Measurements from ENCODE around the gene XPO4.

XPO4 gene

GRCh38 chr13:20825477-20825875 lies 77.1 kb downstream of the XPO4 start:
- DNase-seq (ENCODE audit: low spot score) = no peak

GRCh38 chr13:20824762-20825476 lies 77.6 kb downstream of the XPO4 start:
- in situ Hi-C loops (cut with MboI; ENCODE audit: low pct_unique_long_range_greater_than_20kb, low sequenced_read_pairs, unreplicated experiment) = loop anchor here (25.0 kb wide), 1 partner anchor 638 kb away; the partner anchor contains the start of gene GJB2
- TF ChIP-seq CTCF (IDR thresholded peaks at IDR 0.05; ENCODE audit: extremely low read depth, insufficient read depth, missing control alignments) = no peak
- DNase-seq (ENCODE audit: low spot score) = no peak

More at GRCh38 chr13:20825477-20825875, 77.1 kb downstream of the XPO4 start:
- in situ Hi-C loops (cut with MboI; ENCODE audit: low pct_unique_long_range_greater_than_20kb, low sequenced_read_pairs, unreplicated experiment) = loop anchor here (25.0 kb wide), 1 partner anchor 638 kb away; the partner anchor contains the start of gene GJB2
- no peak for TF ChIP-seq CTCF (IDR thresholded peaks at IDR 0.05; ENCODE audit: extremely low read depth, insufficient read depth, missing control alignments)

- in situ Hi-C loops (cut with MboI; ENCODE audit: low pct_unique_long_range_greater_than_20kb, low sequenced_read_pairs, unreplicated experiment) = no loop called here
- no peak for TF ChIP-seq CTCF (IDR thresholded peaks at IDR 0.05; ENCODE audit: extremely low read depth, insufficient read depth, missing control alignments)
- no peak for DNase-seq (ENCODE audit: low spot score)
Observed at GRCh38 chr13:20823071-20823470, 79.5 kb downstream of the XPO4 start.

GRCh38 chr13:20822406-20822805 lies 80.1 kb downstream of the XPO4 start:
- no peak for DNase-seq (ENCODE audit: low spot score)
- in situ Hi-C loops (cut with MboI; ENCODE audit: low pct_unique_long_range_greater_than_20kb, low sequenced_read_pairs, unreplicated experiment) = no loop called here
- TF ChIP-seq CTCF (IDR thresholded peaks at IDR 0.05; ENCODE audit: extremely low read depth, insufficient read depth, missing control alignments) = no peak

- in situ Hi-C loops (cut with MboI; ENCODE audit: low pct_unique_long_range_greater_than_20kb, low sequenced_read_pairs, unreplicated experiment) = no loop called here
- no peak for DNase-seq (ENCODE audit: low spot score)
- no peak for TF ChIP-seq CTCF (IDR thresholded peaks at IDR 0.05; ENCODE audit: extremely low read depth, insufficient read depth, missing control alignments)
Observed at GRCh38 chr13:20819715-20820114, 82.8 kb downstream of the XPO4 start.

- in situ Hi-C loops (cut with MboI; ENCODE audit: low pct_unique_long_range_greater_than_20kb, low sequenced_read_pairs, unreplicated experiment) = no loop called here
- no peak for TF ChIP-seq CTCF (IDR thresholded peaks at IDR 0.05; ENCODE audit: extremely low read depth, insufficient read depth, missing control alignments)
- no peak for DNase-seq (ENCODE audit: low spot score)
Observed at GRCh38 chr13:20815464-20815863, 87.1 kb downstream of the XPO4 start.

Data from GM13977 (cell line).